ENCODE measurements around the gene NUPR1. TPM values are rescaled to one million over a fixed set of nuclear protein-coding genes. Genes with fewer than 3 reads are reported as not detected.
"Not testable (repeated sequence)": the region's sequence is repeated elsewhere in the genome, so short reads cannot be mapped to it uniquely, and the experiment has no call there.

The NUPR1 gene
- total RNA-seq, 1 donor from 2014 or later, result 0.63 TPM

DNA sequence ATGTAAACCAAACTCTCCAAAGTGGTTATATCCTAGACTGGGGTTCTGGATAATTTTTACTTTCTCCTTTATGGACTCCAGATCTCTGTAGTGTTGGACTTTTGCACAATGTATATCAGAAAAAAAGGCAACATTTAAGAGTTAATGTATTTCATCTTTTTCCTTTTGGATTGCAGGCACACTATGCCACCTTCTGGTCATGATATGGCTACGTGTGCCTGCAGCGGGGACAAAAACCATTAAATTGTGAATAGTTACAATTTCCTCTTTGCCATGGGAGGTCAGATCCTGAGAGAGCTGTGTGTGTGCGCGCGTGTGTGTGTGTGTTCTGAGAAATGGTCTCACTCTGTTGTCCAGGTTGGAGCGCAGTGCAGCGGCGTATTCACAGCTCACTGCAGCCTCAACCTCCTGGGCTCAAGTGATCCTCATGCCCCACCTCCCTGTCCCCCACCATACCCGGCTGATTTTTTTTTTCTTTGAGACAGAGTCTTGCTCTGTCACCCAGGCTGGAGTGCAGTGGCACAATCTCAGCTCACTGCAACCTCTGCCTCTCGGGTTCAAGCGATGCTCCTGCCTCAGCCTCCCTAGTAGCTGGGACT lies 10.6 kb upstream of the NUPR1 start:
- no peak overlapping the region for H3K4me3 ChIP-seq (ENCODE audit: low read depth, low read length)
- peaks cover 2% of the 10 kb centered on the region for H3K27me3 ChIP-seq (ENCODE audit: control insufficient read depth, insufficient read depth, low read length)
- no peaks in the 10 kb centered on the region for H3K36me3 ChIP-seq (ENCODE audit: control insufficient read depth, insufficient read depth, low read length)
- DNase-seq (ENCODE audit: low read depth), result no peak
- TF ChIP-seq, protein P1, sequence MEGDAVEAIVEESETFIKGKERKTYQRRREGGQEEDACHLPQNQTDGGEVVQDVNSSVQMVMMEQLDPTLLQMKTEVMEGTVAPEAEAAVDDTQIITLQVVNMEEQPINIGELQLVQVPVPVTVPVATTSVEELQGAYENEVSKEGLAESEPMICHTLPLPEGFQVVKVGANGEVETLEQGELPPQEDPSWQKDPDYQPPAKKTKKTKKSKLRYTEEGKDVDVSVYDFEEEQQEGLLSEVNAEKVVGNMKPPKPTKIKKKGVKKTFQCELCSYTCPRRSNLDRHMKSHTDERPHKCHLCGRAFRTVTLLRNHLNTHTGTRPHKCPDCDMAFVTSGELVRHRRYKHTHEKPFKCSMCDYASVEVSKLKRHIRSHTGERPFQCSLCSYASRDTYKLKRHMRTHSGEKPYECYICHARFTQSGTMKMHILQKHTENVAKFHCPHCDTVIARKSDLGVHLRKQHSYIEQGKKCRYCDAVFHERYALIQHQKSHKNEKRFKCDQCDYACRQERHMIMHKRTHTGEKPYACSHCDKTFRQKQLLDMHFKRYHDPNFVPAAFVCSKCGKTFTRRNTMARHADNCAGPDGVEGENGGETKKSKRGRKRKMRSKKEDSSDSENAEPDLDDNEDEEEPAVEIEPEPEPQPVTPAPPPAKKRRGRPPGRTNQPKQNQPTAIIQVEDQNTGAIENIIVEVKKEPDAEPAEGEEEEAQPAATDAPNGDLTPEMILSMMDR (IDR thresholded peaks at IDR 0.05; ENCODE audit: insufficient read depth, low read length, poor library complexity, severe bottlenecking), result peak; percentile 44

DNA sequence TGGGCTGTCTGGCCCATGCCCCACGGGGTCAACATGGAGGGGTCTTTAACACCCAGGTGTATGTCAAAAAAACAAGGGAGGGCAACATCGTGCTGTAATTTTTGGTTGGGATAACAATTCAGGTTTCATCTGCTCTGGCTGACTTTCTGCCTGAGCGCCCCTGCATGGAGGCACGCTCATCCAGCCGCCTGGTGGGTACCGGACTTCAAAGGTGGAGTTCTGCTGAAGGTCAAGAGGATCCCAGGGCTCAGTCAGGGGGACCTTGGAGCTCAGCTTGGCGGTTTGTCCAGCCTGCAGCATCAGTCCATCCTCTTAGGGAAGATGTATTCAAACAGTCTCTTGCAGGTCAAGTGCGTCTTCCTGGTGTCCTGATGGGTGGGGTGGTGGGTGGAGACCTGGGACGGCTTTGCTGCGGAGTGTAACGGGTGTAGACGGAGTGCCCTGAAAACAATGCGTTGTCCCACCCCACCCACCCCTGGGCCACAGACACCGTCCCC lies 9.6 kb upstream of the NUPR1 start:
- DNase-seq (ENCODE audit: low read depth), result no peak
- Histone ChIP-seq H3K27me3 (ENCODE audit: control insufficient read depth, insufficient read depth, low read length) (peaks cover 2% of the 10 kb centered on the region), H3K36me3 (ENCODE audit: control insufficient read depth, insufficient read depth, low read length) (no peaks in the 10 kb centered on the region), H3K4me3 (ENCODE audit: low read depth, low read length) (no peak overlapping the region)
- TF ChIP-seq, protein P1 (IDR thresholded peaks at IDR 0.05; ENCODE audit: insufficient read depth, low read length, poor library complexity, severe bottlenecking), result no peak

DNA sequence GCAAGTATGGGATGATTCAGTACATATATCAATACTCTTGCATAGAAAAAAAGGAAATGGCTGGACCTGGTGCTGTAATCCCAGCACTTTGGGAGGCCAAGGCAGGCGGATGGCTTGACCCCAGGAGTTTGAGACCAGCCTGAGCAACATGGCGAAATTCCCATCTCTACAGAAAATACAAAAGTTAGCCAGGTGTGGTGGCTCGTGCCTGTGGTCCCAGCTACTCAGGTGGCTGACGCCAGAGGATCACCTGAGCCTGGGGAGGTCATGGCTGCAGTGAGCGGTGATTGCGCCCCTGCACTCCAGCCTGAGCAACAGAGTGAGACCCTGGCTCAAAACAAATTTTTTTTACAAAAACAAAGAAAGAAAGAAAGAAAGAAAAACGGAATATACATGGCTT lies 7.9 kb upstream of the NUPR1 start:
- no peaks in the 10 kb centered on the region for H3K36me3 ChIP-seq (ENCODE audit: control insufficient read depth, insufficient read depth, low read length)
- H3K27me3 ChIP-seq (ENCODE audit: control insufficient read depth, insufficient read depth, low read length), result peaks cover 2% of the 10 kb centered on the region
- DNase-seq (ENCODE audit: low read depth), result no peak
- TF ChIP-seq, protein P1 (IDR thresholded peaks at IDR 0.05; ENCODE audit: insufficient read depth, low read length, poor library complexity, severe bottlenecking), result no peak
- H3K4me3 ChIP-seq (ENCODE audit: low read depth, low read length), result no peak overlapping the region

DNA sequence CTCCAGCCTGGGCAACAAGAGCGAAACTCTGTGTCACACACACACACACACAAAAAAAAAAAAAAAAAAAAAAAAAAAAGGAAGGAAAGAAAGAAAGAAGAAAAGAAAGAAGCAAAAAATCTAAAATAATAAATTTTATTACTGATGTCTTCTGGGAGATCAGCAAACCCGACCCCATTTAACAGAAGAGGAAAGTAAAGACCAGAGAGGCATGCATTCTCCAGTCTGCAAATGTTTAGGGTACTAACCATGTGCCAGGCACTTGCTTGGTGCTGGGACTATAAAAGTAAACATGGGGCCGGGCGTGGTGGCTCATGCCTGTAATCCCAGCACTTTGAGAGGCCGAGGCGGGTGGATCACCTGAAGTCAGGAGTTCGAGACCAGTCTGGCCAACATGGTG lies 7.2 kb upstream of the NUPR1 start:
- DNase-seq (ENCODE audit: low read depth); H3K36me3 ChIP-seq (ENCODE audit: control insufficient read depth, insufficient read depth, low read length); H3K4me3 ChIP-seq (ENCODE audit: low read depth, low read length); H3K27me3 ChIP-seq (ENCODE audit: control insufficient read depth, insufficient read depth, low read length): not testable (repeated sequence)

DNA sequence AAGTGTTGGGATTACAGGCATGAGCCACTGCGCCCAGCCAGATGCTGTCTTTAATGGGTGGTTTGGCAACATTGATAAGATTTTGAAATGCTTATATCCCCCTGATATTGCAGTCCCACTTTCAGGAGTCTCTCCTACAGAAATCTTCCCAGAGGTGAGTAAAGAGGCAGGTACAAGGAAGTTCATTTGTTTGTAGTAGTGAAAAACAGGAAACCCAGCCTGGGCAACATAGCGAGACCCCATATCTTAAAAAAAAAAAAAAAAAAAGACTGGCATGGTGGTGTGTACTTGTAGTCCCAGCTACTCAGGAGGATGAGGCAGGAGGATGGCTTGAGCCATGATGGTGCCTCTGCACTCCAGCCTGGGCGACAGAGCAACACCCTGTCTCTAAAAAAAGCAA lies 6.2 kb upstream of the NUPR1 start:
- Histone ChIP-seq H3K27me3 (ENCODE audit: control insufficient read depth, insufficient read depth, low read length) (peaks cover 2% of the 10 kb centered on the region), H3K36me3 (ENCODE audit: control insufficient read depth, insufficient read depth, low read length) (no peaks in the 10 kb centered on the region), H3K4me3 (ENCODE audit: low read depth, low read length) (no peak overlapping the region)
- DNase-seq (ENCODE audit: low read depth), result no peak
- TF ChIP-seq, protein P1 (IDR thresholded peaks at IDR 0.05; ENCODE audit: insufficient read depth, low read length, poor library complexity, severe bottlenecking), result no peak

DNA sequence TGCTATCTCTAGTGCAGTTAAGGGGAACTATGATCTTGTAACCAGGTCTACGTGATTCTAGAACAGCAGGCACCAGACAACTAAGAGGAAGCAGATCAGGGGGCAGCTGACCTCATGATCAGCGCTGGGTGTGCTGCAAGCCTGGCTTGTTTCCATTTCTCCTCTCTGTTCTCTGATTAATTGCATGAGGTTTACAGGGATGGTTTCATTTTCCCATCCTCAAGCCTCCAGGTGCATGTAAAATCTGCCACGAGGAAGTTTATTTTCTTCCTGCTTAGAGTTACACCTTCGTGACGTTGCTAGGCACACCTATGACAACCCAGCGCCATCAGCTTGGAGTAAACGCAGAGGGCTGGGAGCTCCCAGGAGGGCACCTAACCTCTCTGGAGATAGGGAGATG lies 4.3 kb upstream of the NUPR1 start:
- DNase-seq (ENCODE audit: low read depth), result no peak
- Histone ChIP-seq H3K27me3 (ENCODE audit: control insufficient read depth, insufficient read depth, low read length) (no peaks in the 10 kb centered on the region), H3K36me3 (ENCODE audit: control insufficient read depth, insufficient read depth, low read length) (no peaks in the 10 kb centered on the region), H3K4me3 (ENCODE audit: low read depth, low read length) (no peak overlapping the region)
- TF ChIP-seq, protein P1 (IDR thresholded peaks at IDR 0.05; ENCODE audit: insufficient read depth, low read length, poor library complexity, severe bottlenecking), result no peak

Measured in kidney epithelial cell (primary cell).